LHCN-M2 (cell line): ENCODE results near the gene CPED1. TPM values are rescaled to one million over a fixed set of nuclear protein-coding genes. Genes with fewer than 3 reads are reported as not detected.
"Not testable (repeated sequence)": the region's sequence is repeated elsewhere in the genome, so short reads cannot be mapped to it uniquely, and the experiment has no call there.

Experiments
- DNase-seq: peaks from one replicate; pipeline ENCODE4 v3.0.0-alpha.2; 2012; ENCODE audit warnings: low read depth
- total RNA-seq: library from RNA; depleted of rRNA; stranded (reverse); fragments of >200 nt; gene quantifications from 2 replicates; pipeline ENCODE4 v1.2.3, GENCODE V29; 2014

CPED1 gene
- total RNA-seq, 1 experiment from 2014 or later = 75.8 TPM

GRCh38 chr7:121307021-121307574, 318.6 kb downstream of the CPED1 start:
- DNase-seq = no peak

- peak; percentile 72 for DNase-seq
These were observed 324.8 kb downstream of the CPED1 start for GRCh38 chr7:121313220-121313792.

- DNase-seq = peak; percentile 93
These were observed 325.5 kb downstream of the CPED1 start for GRCh38 chr7:121313793-121314676.

- DNase-seq = not testable (repeated sequence)
These were observed 326.7 kb downstream of the CPED1 start for GRCh38 chr7:121315170-121315569.

GRCh38 chr7:121322460-121322859, 333.9 kb downstream of the CPED1 start:
- no peak for DNase-seq

- DNase-seq = peak; percentile 36
These were observed 335.2 kb downstream of the CPED1 start for GRCh38 chr7:121323515-121324302.

GRCh38 chr7:121327671-121328070, 339.2 kb downstream of the CPED1 start:
- DNase-seq = no peak

- DNase-seq = no peak
These were observed 340.1 kb downstream of the CPED1 start, which contains the start of gene WNT16 for GRCh38 chr7:121328508-121329190. Gene WNT16 (plus strand): TSS chr7:121329000. CDS start chr7:121329293, 293 bp downstream.

- DNase-seq = no peak
These were observed 340.9 kb downstream of the CPED1 start for GRCh38 chr7:121329191-121330052.

GRCh38 chr7:121330053-121330833, 341.7 kb downstream of the CPED1 start:
- no peak for DNase-seq

GRCh38 chr7:121331048-121331447, 342.5 kb downstream of the CPED1 start:
- DNase-seq = no peak

GRCh38 chr7:121331574-121331973, 343.1 kb downstream of the CPED1 start:
- no peak for DNase-seq

- DNase-seq = no peak
These were observed 345.9 kb downstream of the CPED1 start for GRCh38 chr7:121334376-121334775.

- no peak for DNase-seq
These were observed 346.6 kb downstream of the CPED1 start for GRCh38 chr7:121334875-121335648.

- DNase-seq = no peak
These were observed 348.1 kb downstream of the CPED1 start for GRCh38 chr7:121336579-121336978.

- DNase-seq = peak; percentile 56
These were observed 348.9 kb downstream of the CPED1 start for GRCh38 chr7:121337398-121337797.

GRCh38 chr7:121339082-121339481, 350.6 kb downstream of the CPED1 start:
- DNase-seq = no peak

- DNase-seq = no peak
These were observed 353.4 kb downstream of the CPED1 start for GRCh38 chr7:121341933-121342332.

- DNase-seq = no peak
These were observed 354.1 kb downstream of the CPED1 start for GRCh38 chr7:121342631-121343030.
